CD4-positive, alpha-beta T cell treated with Interleukin-1 beta for 1 hour (primary cell): ENCODE measurements around the gene RELCH.
"Not testable (repeated sequence)": the region's sequence is repeated elsewhere in the genome, so short reads cannot be mapped to it uniquely, and the experiment has no call there.

Experiments used
- DNase-seq, 2 donors: peaks; one replicate each; pipeline ENCODE4 v3.0.0-alpha.2; 2020 to 2022

The RELCH gene

GRCh38 chr18:62186774-62187542 is at the start of gene RELCH, which contains the start of gene PIGN:
Gene RELCH, plus strand, starts transcription at chr18:62187255. Its CDS starts 251 bp downstream, at chr18:62187506.
Gene PIGN, minus strand, starts transcription at chr18:62187056. Its CDS starts 25,703 bp downstream, at chr18:62161353.
- DNase-seq = peak; percentile 97 to 98

- DNase-seq = no peak
These were observed 48.4 kb upstream of the RELCH start for GRCh38 chr18:62138461-62139235.

- DNase-seq = no peak
These were observed 46.8 kb upstream of the RELCH start for GRCh38 chr18:62140259-62140658.

- no peak for DNase-seq
These were observed 42.7 kb upstream of the RELCH start for GRCh38 chr18:62144338-62144737.

GRCh38 chr18:62151068-62151771 is 35.8 kb upstream of the RELCH start:
- no peak for DNase-seq

GRCh38 chr18:62152844-62153243 is 34.2 kb upstream of the RELCH start:
- DNase-seq = no peak

- no peak for DNase-seq
These were observed 29.2 kb upstream of the RELCH start for GRCh38 chr18:62157843-62158242.

GRCh38 chr18:62164310-62164709 is 22.7 kb upstream of the RELCH start:
- no peak for DNase-seq

GRCh38 chr18:62164855-62165487 is 22.1 kb upstream of the RELCH start:
- no peak for DNase-seq

- no peak for DNase-seq
These were observed 21.5 kb upstream of the RELCH start for GRCh38 chr18:62165583-62165982.

- DNase-seq = not testable (repeated sequence)
These were observed 20.5 kb upstream of the RELCH start for GRCh38 chr18:62166524-62166923.

GRCh38 chr18:62170857-62171256 is 16.2 kb upstream of the RELCH start:
- no peak for DNase-seq

- no peak for DNase-seq
These were observed 14.8 kb upstream of the RELCH start for GRCh38 chr18:62172298-62172697.

- DNase-seq = no peak
These were observed 11.5 kb upstream of the RELCH start for GRCh38 chr18:62175521-62175920.

GRCh38 chr18:62177271-62177670 is 9.8 kb upstream of the RELCH start:
- DNase-seq = no peak

- no peak for DNase-seq
These were observed 7.8 kb upstream of the RELCH start for GRCh38 chr18:62179213-62179612.

- no peak for DNase-seq
These were observed 4.8 kb upstream of the RELCH start for GRCh38 chr18:62182220-62182619.

GRCh38 chr18:62183578-62184195 is 3.4 kb upstream of the RELCH start:
- DNase-seq = peak in 1 of 2 donors; percentile 71

GRCh38 chr18:62186499-62186773 is 619 bp upstream of the RELCH start:
- DNase-seq = no peak

GRCh38 chr18:62187543-62188510 is 772 bp downstream of the RELCH start:
- DNase-seq = peak; percentile 9 to 17

- no peak for DNase-seq
These were observed 2.2 kb downstream of the RELCH start for GRCh38 chr18:62189208-62189607.
